Cardiac muscle cell (in vitro differentiated cells and primary cell): ENCODE measurements around the gene PRRX2. TPM values are rescaled to one million over a fixed set of nuclear protein-coding genes. Genes with fewer than 3 reads are reported as not detected.

ENCODE experiments used
- DNase-seq, 2 donors: peaks; one replicate each; pipeline versions ENCODE4 v3.0.0 to v3.0.0-alpha.2; 2010 to 2017; ENCODE audit warnings: low read depth in 1 of 2, low spot score in 1 of 2
- H3K27ac ChIP-seq: fragments of 200-600 bp; sonication (generic); 2 replicates; pipeline ENCODE4 v1.5.1; 2016
- H3K27me3 ChIP-seq: fragments of 200-600 bp; sonication (generic); 2 replicates; pipeline ENCODE4 v1.6.0; 2016; ENCODE audit warnings: control low read depth
- H3K36me3 ChIP-seq: fragments of 200-600 bp; sonication (generic); 2 replicates; pipeline ENCODE4 v1.5.1; 2016; ENCODE audit warnings: control low read depth
- H3K4me1 ChIP-seq: fragments of 200-600 bp; sonication (generic); 2 replicates; pipeline ENCODE4 v1.8.1; 2017; ENCODE audit warnings: low read depth, mild to moderate bottlenecking, mixed run types
- H3K4me3 ChIP-seq: fragments of 200-600 bp; sonication (generic); 2 replicates; pipeline ENCODE4 v1.5.1; 2016; ENCODE audit warnings: mild to moderate bottlenecking
- H3K9me3 ChIP-seq: fragments of 200-600 bp; sonication (generic); 2 replicates; pipeline ENCODE4 v1.5.1; 2017; ENCODE audit warnings: low read depth, mild to moderate bottlenecking, control low read depth
- CTCF ChIP-seq: IDR thresholded peaks from 2 replicates; pipeline ENCODE4 v1.5.1; 2012; ENCODE audit warnings: low read depth, mild to moderate bottlenecking, low read length
- polyA plus RNA-seq: library from polyadenylated mRNA; unstranded; fragments of >200 nt; fragmentation: Nextera tagmentation; extraction: Ambion mirVana; gene quantifications from 2 replicates; pipeline ENCODE4 v1.2.1, GENCODE V29; 2016
- total RNA-seq: library from RNA; depleted of rRNA; stranded (reverse); fragments of >200 nt; gene quantifications from 2 replicates; pipeline ENCODE4 v1.2.3, GENCODE V29; 2016

PRRX2 gene
- total and polyA plus RNA-seq, 2 experiments from 2014 or later, result 3.0 to 10.2 TPM

- Histone ChIP-seq H3K27ac (no peak overlapping the region), H3K27me3 (no peaks in the 10 kb centered on the region), H3K36me3 (no peaks in the 10 kb centered on the region), H3K4me3 (no peak overlapping the region), H3K9me3 (no peaks in the 10 kb centered on the region), H3K4me1 (no peaks in the 10 kb centered on the region)
- no peak for DNase-seq
- TF ChIP-seq CTCF, result no peak
Measured at GRCh38 chr9:129693741-129694140, 28.3 kb downstream of the PRRX2 start.

DNA sequence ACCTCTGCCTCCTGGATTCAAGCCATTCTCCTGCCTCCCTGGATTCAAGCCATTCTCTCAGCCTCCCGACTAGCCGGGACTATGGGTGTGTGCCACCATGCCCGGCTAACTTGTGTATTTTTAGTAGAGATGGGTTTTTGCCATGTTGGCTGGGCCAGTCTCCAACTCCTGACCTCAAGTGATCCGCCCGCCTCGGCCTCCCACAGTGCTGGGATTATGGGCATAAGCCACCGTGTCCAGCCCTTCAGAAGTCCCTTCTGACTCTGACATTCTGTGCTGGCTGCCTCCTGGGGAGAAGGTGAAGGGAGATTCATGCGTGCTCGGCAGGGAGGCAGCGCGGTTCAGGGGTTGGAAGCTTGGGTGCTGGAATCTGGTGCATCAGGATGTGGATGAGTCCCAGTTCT is 28.8 kb downstream of the PRRX2 start:
- no peaks in the 10 kb centered on the region for H3K27me3 ChIP-seq
- H3K27ac ChIP-seq, result no peak overlapping the region
- H3K4me3 ChIP-seq, result no peak overlapping the region
- TF ChIP-seq CTCF, result no peak
- no peaks in the 10 kb centered on the region for H3K36me3 ChIP-seq
- H3K9me3 ChIP-seq, result no peaks in the 10 kb centered on the region
- no peaks in the 10 kb centered on the region for H3K4me1 ChIP-seq
- no peak for DNase-seq

- DNase-seq, result no peak
- Histone ChIP-seq H3K4me1 (no peaks in the 10 kb centered on the region), H3K4me3 (no peak overlapping the region), H3K9me3 (no peaks in the 10 kb centered on the region), H3K36me3 (no peaks in the 10 kb centered on the region), H3K27ac (no peak overlapping the region), H3K27me3 (no peaks in the 10 kb centered on the region)
- TF ChIP-seq CTCF, result no peak
Measured at GRCh38 chr9:129695870-129696269, 30.4 kb downstream of the PRRX2 start.

DNA sequence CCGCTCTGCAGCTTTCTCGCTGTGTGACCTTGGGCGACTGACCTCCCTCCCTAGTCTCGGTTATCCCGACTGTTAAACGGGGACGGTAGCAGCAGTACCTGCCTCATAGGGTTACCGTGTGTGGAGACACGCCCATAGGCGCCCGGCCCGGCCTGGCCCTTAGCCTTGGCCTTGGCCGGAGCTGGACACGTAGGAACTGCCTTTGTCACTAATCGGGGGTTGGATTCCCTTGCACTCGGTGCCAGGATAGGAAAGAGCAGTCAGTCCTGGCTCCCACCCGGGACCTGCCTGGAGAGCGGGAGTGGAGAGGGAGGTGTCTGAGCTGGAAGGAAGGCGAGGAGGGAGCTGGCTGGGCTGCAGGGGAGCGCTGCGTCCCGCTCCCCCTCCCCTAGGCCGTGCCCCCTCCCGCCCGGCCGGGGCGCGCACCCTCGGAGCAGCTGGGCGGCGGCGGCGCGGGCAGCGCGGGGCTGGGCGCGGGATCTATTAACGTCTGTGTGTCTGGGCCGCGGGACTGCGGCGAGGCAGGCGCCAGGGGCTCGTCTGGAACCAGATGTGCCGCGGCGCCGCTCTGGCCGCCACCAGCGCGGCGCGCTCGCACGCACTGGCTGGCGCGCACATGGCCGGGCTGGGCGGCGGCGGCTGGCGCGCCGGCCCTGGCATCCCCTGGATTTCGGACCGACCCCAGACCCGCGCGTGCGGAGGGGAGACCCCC is 31.7 kb downstream of the PRRX2 start:
- Histone ChIP-seq H3K27ac (no peak overlapping the region), H3K27me3 (no peaks in the 10 kb centered on the region), H3K9me3 (no peaks in the 10 kb centered on the region), H3K4me1 (no peaks in the 10 kb centered on the region), H3K36me3 (no peaks in the 10 kb centered on the region), H3K4me3 (peak overlapping the region; percentile 39)
- no peak for TF ChIP-seq CTCF
- DNase-seq, result peak; percentile 41 to 75

GRCh38 chr9:129697656-129698253 is 32.3 kb downstream of the PRRX2 start:
- peak in 1 of 2 donors; percentile 68 for DNase-seq
- Histone ChIP-seq H3K36me3 (no peaks in the 10 kb centered on the region), H3K4me1 (no peaks in the 10 kb centered on the region), H3K27me3 (no peaks in the 10 kb centered on the region), H3K27ac (no peak overlapping the region), H3K9me3 (no peaks in the 10 kb centered on the region), H3K4me3 (peak overlapping the region; percentile 39)
- TF ChIP-seq CTCF, result no peak
